GM12892 (cell line): Measurements from ENCODE around the gene PFKP.

ENCODE experiments used
- POLR2A ChIP-seq: IDR thresholded peaks from 2 replicates; pipeline ENCODE4 v1.6.1; 2011; ENCODE audit warnings: low read depth, low read length, control low read depth
- POLR2AphosphoS5 ChIP-seq: IDR thresholded peaks from 2 replicates; pipeline ENCODE4 v1.6.1; 2011; ENCODE audit warnings: low read depth, low read length, control low read depth

GRCh38 chr10:3067118-3067858 is at the start of gene PFKP:
- TF ChIP-seq POLR2AphosphoS5: no peak
- peak; percentile 62; the same call in 1 of the 2 replicates for TF ChIP-seq POLR2A
